Lung microvascular endothelial cell (primary cell): Measurements from ENCODE around the gene ILF2. TPM values are rescaled to one million over a fixed set of nuclear protein-coding genes. Genes with fewer than 3 reads are reported as not detected.
A peak's percentile ranks its signal among the peaks of the same experiment; 100 is the strongest.

Experiments used
- DNase-seq, 2 donors: peaks; one replicate each; pipeline versions ENCODE4 v3.0.0 to v3.0.0-alpha.2; 2010; ENCODE audit warnings: low read depth in 2 of 2
- total RNA-seq: library from RNA; depleted of rRNA; stranded (reverse); fragments of >200 nt; gene quantifications from 2 replicates; pipeline ENCODE4 v1.2.1, GENCODE V29; 2014

ILF2 gene
- total RNA-seq, 1 donor from 2014 or later: 165 TPM

- no peak for DNase-seq
These were observed 42.0 kb downstream of the ILF2 start for GRCh38 chr1:153628638-153629342.

GRCh38 chr1:153627715-153628626 lies 42.8 kb downstream of the ILF2 start, which contains the start of gene S100A1:
TSS of gene S100A1 (plus strand) at chr1:153628434. CDS start at chr1:153630522, 2,088 bp downstream.
- DNase-seq: no peak

- peak; percentile 91 to 92 for DNase-seq
These were observed 43.7 kb downstream of the ILF2 start, which contains the start of gene S100A13 for GRCh38 chr1:153626904-153627714. TSS of gene S100A13 (minus strand) at chr1:153627505. CDS start at chr1:153626472, 1,033 bp downstream.

GRCh38 chr1:153626477-153626903 lies 44.3 kb downstream of the ILF2 start:
- DNase-seq: no peak

- DNase-seq: no peak
These were observed 45.7 kb downstream of the ILF2 start for GRCh38 chr1:153624965-153625611.

GRCh38 chr1:153623101-153623500 lies 47.7 kb downstream of the ILF2 start:
- DNase-seq: no peak

GRCh38 chr1:153619171-153619570 lies 51.6 kb downstream of the ILF2 start:
- DNase-seq: no peak

- DNase-seq: peak in 1 of 2 donors; percentile 77
These were observed 53.1 kb downstream of the ILF2 start for GRCh38 chr1:153617663-153618062.

- no peak for DNase-seq
These were observed 53.9 kb downstream of the ILF2 start for GRCh38 chr1:153616917-153617311.

GRCh38 chr1:153616144-153616916 lies 54.5 kb downstream of the ILF2 start, which contains the start of gene S100A14:
TSS of gene S100A14 (minus strand) at chr1:153616325. CDS start at chr1:153615858, 467 bp downstream.
- DNase-seq: peak in 1 of 2 donors; percentile 39

GRCh38 chr1:153615406-153615805 lies 55.4 kb downstream of the ILF2 start:
- no peak for DNase-seq

GRCh38 chr1:153614906-153615305 lies 55.9 kb downstream of the ILF2 start:
- DNase-seq: no peak

- DNase-seq: no peak
These were observed 56.4 kb downstream of the ILF2 start for GRCh38 chr1:153614189-153614900.

- no peak for DNase-seq
These were observed 57.4 kb downstream of the ILF2 start for GRCh38 chr1:153613406-153613805.

- DNase-seq: peak in 1 of 2 donors; percentile 52
These were observed 58.0 kb downstream of the ILF2 start, which contains the start of gene S100A16 for GRCh38 chr1:153612755-153613331. TSS of gene S100A16 (minus strand) at chr1:153613137. CDS start at chr1:153608151, 4,986 bp downstream.

- no peak for DNase-seq
These were observed 58.6 kb downstream of the ILF2 start for GRCh38 chr1:153612111-153612754.
